GM12878 (cell line): Measurements from ENCODE around the gene SMTNL1. TPM values are rescaled to one million over a fixed set of nuclear protein-coding genes. Genes with fewer than 3 reads are reported as not detected.

Source experiments
- ATAC-seq: fragments of 200-7000 bp; cut with Tn5 transposase; 3 replicates; pipeline ENCODE4 v1.9.1; 2020; ENCODE audit warnings: mild to moderate bottlenecking, moderate library complexity
- BruUV-seq: library from RNA; stranded (reverse); fragments of 400-500 nt; replicated peaks from 2 replicates; lab custom pipeline; 2021; lab: Mats Ljungman, UMichigan
- CTCF ChIA-PET: fragments of 300-600 bp; sonication (Branson Sonifier 250); formaldehyde crosslinking; extraction: SDS; loops from one replicate; lab custom pipeline; 2021; ENCODE audit warnings: inconsistent platforms; lab: Yijun Ruan, JAX
- POLR2A ChIA-PET: fragments of 350-600 bp; formaldehyde crosslinking; extraction: SDS; loops from one replicate; lab custom pipeline; 2021; ENCODE audit warnings: inconsistent platforms; lab: Charles Lee
- RAD21 ChIA-PET: fragments of 300-600 bp; sonication (Branson Sonifier 250); formaldehyde crosslinking; loops from one replicate; lab custom pipeline; 2023; ENCODE audit warnings: antibody characterized with exemption; ENCODE audit not compliant: unreplicated experiment; lab: Charles Lee
- SMC1A ChIA-PET: fragments of 300-600 bp; sonication (Branson Sonifier 250); formaldehyde crosslinking; loops from one replicate; lab custom pipeline; 2023; ENCODE audit not compliant: unreplicated experiment, uncharacterized antibody; lab: Charles Lee
- DNase-seq: peaks from one replicate; pipeline ENCODE4 v3.0.0-alpha.2; 2011; ENCODE audit warnings: low read depth, low spot score
- FAIRE-seq: peaks from 3 replicates; lab custom pipeline; 2011; peaks lifted over from hg19 to GRCh38; lab: Jason Lieb, UNC
- H2AFZ ChIP-seq: 2 replicates; pipeline ENCODE4 v1.6.0; 2011; ENCODE audit warnings: low read depth, low read length, control low read depth; ENCODE audit not compliant: control insufficient read depth
- H3K27ac ChIP-seq: 2 replicates; pipeline ENCODE4 v1.5.1; 2011; ENCODE audit warnings: control low read depth; ENCODE audit not compliant: control insufficient read depth, insufficient read depth
- H3K27me3 ChIP-seq, 2 experiments: replicated peaks in 1 of 2; 2 replicates each; pipeline versions ENCODE4 v1.6.0 to v1.6.1; 2011; ENCODE audit warnings: low read length in 1 of 2; ENCODE audit not compliant: control insufficient read depth in 2 of 2, insufficient read depth in 2 of 2
- H3K36me3 ChIP-seq, 2 experiments: 2 replicates each; pipeline ENCODE4 v1.5.1; 2011; ENCODE audit warnings: low read length in 1 of 2; ENCODE audit not compliant: control insufficient read depth in 2 of 2, insufficient read depth in 2 of 2
- H3K4me1 ChIP-seq: 2 replicates; pipeline ENCODE4 v1.6.1; 2011; ENCODE audit warnings: mild to moderate bottlenecking, low read length, moderate library complexity, mixed read lengths; ENCODE audit not compliant: control insufficient read depth, insufficient read depth
- H3K4me2 ChIP-seq: 2 replicates; pipeline ENCODE4 v1.6.0; 2011; ENCODE audit warnings: control low read depth; ENCODE audit not compliant: control insufficient read depth, insufficient read depth
- H3K4me3 ChIP-seq: fragments of 200-600 bp; sonication (generic); 2 replicates; pipeline ENCODE4 v1.5.1; 2016
- H3K79me2 ChIP-seq: 2 replicates; pipeline ENCODE4 v1.6.0; 2011; ENCODE audit warnings: low read length; ENCODE audit not compliant: control insufficient read depth, insufficient read depth
- H3K9ac ChIP-seq: 2 replicates; pipeline ENCODE4 v1.8.0; 2011; ENCODE audit warnings: low read length, control low read depth, mixed read lengths; ENCODE audit not compliant: control insufficient read depth, insufficient read depth
- H3K9me3 ChIP-seq: replicated peaks from 3 replicates; pipeline ENCODE4 v1.5.1; 2011; ENCODE audit warnings: mild to moderate bottlenecking, low read length; ENCODE audit not compliant: control insufficient read depth, insufficient read depth
- H4K20me1 ChIP-seq: 2 replicates; pipeline ENCODE4 v1.6.0; 2011; ENCODE audit not compliant: control insufficient read depth, insufficient read depth
- BRCA1 ChIP-seq: IDR thresholded peaks from 2 replicates; pipeline ENCODE4 v1.6.1; 2011; ENCODE audit warnings: low read depth, low read length, improper control_type of control experiment
- CBX3 ChIP-seq: fragments of 200-600 bp; sonication (generic); IDR thresholded peaks from 2 replicates; pipeline ENCODE4 v1.6.1; 2016; ENCODE audit warnings: low read depth, borderline replicate concordance
- E4F1 ChIP-seq: fragments of 450-650 bp; IDR thresholded peaks from 2 replicates; pipeline ENCODE4 v1.6.1; 2018; ENCODE audit warnings: borderline replicate concordance, mild to moderate bottlenecking; ENCODE audit not compliant: partially characterized antibody
- ESRRA ChIP-seq: IDR thresholded peaks from 2 replicates; pipeline ENCODE4 v1.6.1; 2012; ENCODE audit warnings: mild to moderate bottlenecking, low read length, improper control_type of control experiment
- GATAD2B ChIP-seq: fragments of 450-650 bp; conservative IDR thresholded peaks from 2 replicates; pipeline ENCODE4 v1.6.1; 2017; ENCODE audit warnings: low read depth, mild to moderate bottlenecking, moderate library complexity
- HDGF ChIP-seq: fragments of 450-650 bp; IDR thresholded peaks from 2 replicates; pipeline ENCODE4 v1.6.1; 2016; ENCODE audit warnings: antibody characterized with exemption
- NFXL1 ChIP-seq: fragments of 450-650 bp; IDR thresholded peaks from 2 replicates; pipeline ENCODE4 v1.6.1; 2017; ENCODE audit warnings: antibody characterized with exemption, mild to moderate bottlenecking, borderline replicate concordance
- NR2C2 ChIP-seq: IDR thresholded peaks from 2 replicates; pipeline ENCODE4 v1.6.1; 2011; ENCODE audit warnings: borderline replicate concordance, low read depth; ENCODE audit not compliant: control insufficient read depth, insufficient read length
- PAX8 ChIP-seq: fragments of 450-650 bp; IDR thresholded peaks from 2 replicates; pipeline ENCODE4 v1.6.1; 2017; ENCODE audit warnings: mild to moderate bottlenecking, moderate library complexity
- SREBF1 ChIP-seq: IDR thresholded peaks from 2 replicates; pipeline ENCODE4 v1.6.1; 2012; ENCODE audit warnings: mild to moderate bottlenecking, low read length
- SREBF2 ChIP-seq: IDR thresholded peaks from 2 replicates; pipeline ENCODE4 v1.6.1; 2012; ENCODE audit warnings: mild to moderate bottlenecking, low read length
- SUPT20H ChIP-seq: IDR thresholded peaks from 2 replicates; pipeline ENCODE4 v1.6.1; 2011; ENCODE audit warnings: low read depth, mild to moderate bottlenecking, low read length, moderate library complexity, borderline replicate concordance; ENCODE audit not compliant: control insufficient read depth
- SUZ12 ChIP-seq: fragments of 200-600 bp; sonication (generic); IDR thresholded peaks from one replicate; pipeline ENCODE4 v1.6.1; 2018; ENCODE audit warnings: antibody characterized with exemption, mild to moderate bottlenecking; ENCODE audit not compliant: unreplicated experiment
- WGBS: methylation state at CpG from one replicate; pipeline ENCODE4 v1.1.6; 2016; ENCODE audit warnings: low lambda C conversion rate; ENCODE audit not compliant: insufficient replicate concordance, insufficient coverage; ENCODE audit errors: missing lambda C conversion rate; 5-methylcytosine and 5-hydroxymethylcytosine counted together
- in situ Hi-C: fragments of 300-500 bp; cut with MboI; formaldehyde crosslinking; loops from 9 replicates; pipeline ENCODE4 v1.14.3; 2018; ENCODE audit warnings: mixed read lengths
- intact Hi-C: fragments of 100-400 bp; cut with micrococcal nuclease; formaldehyde crosslinking; loops from one replicate; pipeline ENCODE4 v1.14.2; 2022; ENCODE audit not compliant: unreplicated experiment
- polyA plus RNA-seq, 11 experiments: library from polyadenylated mRNA; depleted of rRNA in 4 of 11; unstranded in 6 of 11; stranded (reverse) in 5 of 11; fragments of >200 nt; fragmentation: Nextera tagmentation in 4 of 11; fragmentation: Illumina TruSeq in 1 of 11; extraction: Ambion mirVana in 4 of 11; extraction: Trizol in 1 of 11; gene quantifications; 1 replicate in 1 of 11; 2 replicates in 10 of 11; pipeline versions ENCODE4 v1.2.1 to v1.2.3, GENCODE V29; 2011 to 2016; ENCODE audit warnings: inconsistent platforms in 2 of 11, missing spikeins in 2 of 11, low read depth in 1 of 11
- total RNA-seq, 4 experiments: library from RNA; depleted of rRNA in 3 of 4; stranded (reverse); fragments of >200 nt in 3 of 4; fragmentation: Illumina TruSeq in 1 of 4; extraction: Trizol in 1 of 4; gene quantifications; 2 replicates each; pipeline versions ENCODE4 v1.2.1 to v1.2.3, GENCODE V29; 2013 to 2021

The SMTNL1 gene
- total and polyA plus RNA-seq, 10 of the 15 experiments (the other 5 are each of a cell fraction or from before 2014, with no cell fraction given): 0.06 to 0.17 (median 0.10) TPM; not detected in 7

- DNase-seq (no peak), FAIRE-seq (no peak)
- in situ Hi-C loops: no loop called here
- H3K4me1 ChIP-seq: no peaks in the 10 kb centered on the region
- no peaks in the 10 kb centered on the region for H3K79me2 ChIP-seq
- no peaks in the 10 kb centered on the region for H3K36me3 ChIP-seq
- no peak overlapping the region for H3K4me2 ChIP-seq
- no peak overlapping the region for H2AFZ ChIP-seq
- H3K9me3 ChIP-seq: peaks cover 1% of the 10 kb centered on the region; the same call in 1 of the 3 replicates
- no peak overlapping the region for H3K27ac ChIP-seq
- BruUV-seq: no TSS peak
- POLR2A ChIA-PET: no interaction called here
- no peaks in the 10 kb centered on the region for H3K27me3 ChIP-seq
- CTCF ChIA-PET: no interaction called here
- H4K20me1 ChIP-seq: no peaks in the 10 kb centered on the region
- no peak overlapping the region for H3K9ac ChIP-seq
- intact Hi-C loops: no loop called here
- H3K4me3 ChIP-seq: no peak overlapping the region
- WGBS: 0% methylated on average over 1 of the region's 2 CpGs
- RAD21 ChIA-PET: no interaction called here
- no peak for TF ChIP-seq SUZ12
- no peak for TF ChIP-seq SUPT20H
- TF ChIP-seq HDGF: no peak
- no peak for TF ChIP-seq ESRRA
- no peak for TF ChIP-seq E4F1
- no peak for TF ChIP-seq SREBF1
- TF ChIP-seq SREBF2: no peak
- TF ChIP-seq PAX8: no peak
- no peak for TF ChIP-seq BRCA1
- TF ChIP-seq NFXL1: no peak
- TF ChIP-seq NR2C2: no peak
- TF ChIP-seq CBX3: no peak
- TF ChIP-seq GATAD2B: no peak
- TF ChIP-seq, all 136 proteins: peak for 0
- ATAC-seq: no peak
- SMC1A ChIA-PET: no interaction called here
Observed at GRCh38 chr11:57586711-57587245, 49.4 kb downstream of the SMTNL1 start.
